ENCODE data around the gene SMTNL1. TPM values are rescaled to one million over a fixed set of nuclear protein-coding genes. Genes with fewer than 3 reads are reported as not detected.

Gene SMTNL1
- total RNA-seq, 1 donor from 2014 or later: not detected

DNA sequence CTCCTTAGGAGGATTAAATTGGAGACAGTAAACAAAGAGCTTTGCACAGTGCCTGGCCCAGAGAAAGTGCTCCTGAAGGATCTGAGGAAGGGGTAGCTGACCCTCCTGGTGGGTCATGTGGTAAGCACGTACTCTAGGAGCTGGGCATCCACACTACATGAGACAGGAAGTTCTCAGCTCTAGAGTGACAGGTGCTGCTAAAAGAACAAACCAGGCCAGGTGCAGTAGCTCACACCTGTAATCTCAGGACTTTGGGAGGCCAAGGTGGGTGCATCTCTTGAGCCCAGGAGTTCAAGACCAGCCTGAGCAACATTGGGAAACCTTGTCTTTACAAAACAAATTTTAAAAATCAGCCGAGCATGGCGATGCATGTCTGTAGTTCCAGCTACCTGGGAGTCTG is 35.0 kb upstream of the SMTNL1 start:
- Mint-ChIP-seq H3K9me3 (ENCODE audit: low read depth) (no peaks in the 10 kb centered on the region), H3K36me3 (ENCODE audit: low read depth) (no peaks in the 10 kb centered on the region), H3K4me1 (ENCODE audit: low read depth) (peaks cover 11% of the 10 kb centered on the region), H3K4me3 (ENCODE audit: unreplicated experiment) (no peak overlapping the region), H3K27ac (ENCODE audit: unreplicated experiment) (no peak overlapping the region), H3K27me3 (ENCODE audit: low read depth) (no peaks in the 10 kb centered on the region)
- DNase-seq (ENCODE audit: low spot score): no peak
- TF ChIP-seq, protein P1, sequence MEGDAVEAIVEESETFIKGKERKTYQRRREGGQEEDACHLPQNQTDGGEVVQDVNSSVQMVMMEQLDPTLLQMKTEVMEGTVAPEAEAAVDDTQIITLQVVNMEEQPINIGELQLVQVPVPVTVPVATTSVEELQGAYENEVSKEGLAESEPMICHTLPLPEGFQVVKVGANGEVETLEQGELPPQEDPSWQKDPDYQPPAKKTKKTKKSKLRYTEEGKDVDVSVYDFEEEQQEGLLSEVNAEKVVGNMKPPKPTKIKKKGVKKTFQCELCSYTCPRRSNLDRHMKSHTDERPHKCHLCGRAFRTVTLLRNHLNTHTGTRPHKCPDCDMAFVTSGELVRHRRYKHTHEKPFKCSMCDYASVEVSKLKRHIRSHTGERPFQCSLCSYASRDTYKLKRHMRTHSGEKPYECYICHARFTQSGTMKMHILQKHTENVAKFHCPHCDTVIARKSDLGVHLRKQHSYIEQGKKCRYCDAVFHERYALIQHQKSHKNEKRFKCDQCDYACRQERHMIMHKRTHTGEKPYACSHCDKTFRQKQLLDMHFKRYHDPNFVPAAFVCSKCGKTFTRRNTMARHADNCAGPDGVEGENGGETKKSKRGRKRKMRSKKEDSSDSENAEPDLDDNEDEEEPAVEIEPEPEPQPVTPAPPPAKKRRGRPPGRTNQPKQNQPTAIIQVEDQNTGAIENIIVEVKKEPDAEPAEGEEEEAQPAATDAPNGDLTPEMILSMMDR (IDR thresholded peaks at IDR 0.05): no peak

DNA sequence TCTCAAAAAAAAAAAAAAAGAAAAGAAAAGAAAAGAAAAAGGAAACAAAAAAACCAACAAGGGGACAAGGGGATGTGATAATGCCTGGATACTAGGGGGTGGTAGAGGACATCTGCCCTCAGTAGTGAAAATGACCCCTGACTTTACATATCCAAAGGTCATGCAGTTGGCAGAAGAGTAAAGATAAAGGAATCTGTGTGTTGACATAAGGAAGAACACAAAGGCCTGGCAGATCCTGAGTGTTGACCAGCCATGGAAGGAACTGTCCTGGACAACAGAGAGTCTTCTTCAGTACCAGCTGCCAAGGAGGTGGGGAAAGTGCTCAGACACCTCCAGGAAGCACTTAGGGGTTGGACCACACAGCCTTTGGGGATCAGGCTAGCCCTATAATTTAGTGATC is 34.5 kb upstream of the SMTNL1 start:
- no peak overlapping the region for H3K4me3 Mint-ChIP-seq (ENCODE audit: unreplicated experiment)
- DNase-seq (ENCODE audit: low spot score): no peak
- H3K27ac Mint-ChIP-seq (ENCODE audit: unreplicated experiment): no peak overlapping the region
- H3K27me3 Mint-ChIP-seq (ENCODE audit: low read depth): no peaks in the 10 kb centered on the region
- peaks cover 11% of the 10 kb centered on the region for H3K4me1 Mint-ChIP-seq (ENCODE audit: low read depth)
- no peaks in the 10 kb centered on the region for H3K9me3 Mint-ChIP-seq (ENCODE audit: low read depth)
- no peaks in the 10 kb centered on the region for H3K36me3 Mint-ChIP-seq (ENCODE audit: low read depth)
- TF ChIP-seq, protein P1 (IDR thresholded peaks at IDR 0.05): no peak

- Mint-ChIP-seq H3K9me3 (ENCODE audit: low read depth) (no peaks in the 10 kb centered on the region), H3K36me3 (ENCODE audit: low read depth) (no peaks in the 10 kb centered on the region), H3K4me1 (ENCODE audit: low read depth) (peaks cover 11% of the 10 kb centered on the region), H3K4me3 (ENCODE audit: unreplicated experiment) (no peak overlapping the region), H3K27me3 (ENCODE audit: low read depth) (no peaks in the 10 kb centered on the region), H3K27ac (ENCODE audit: unreplicated experiment) (no peak overlapping the region)
- no peak for DNase-seq (ENCODE audit: low spot score)
- TF ChIP-seq, protein P1 (IDR thresholded peaks at IDR 0.05): no peak
Measured at GRCh38 chr11:57504511-57504910, 32.9 kb upstream of the SMTNL1 start.

DNA sequence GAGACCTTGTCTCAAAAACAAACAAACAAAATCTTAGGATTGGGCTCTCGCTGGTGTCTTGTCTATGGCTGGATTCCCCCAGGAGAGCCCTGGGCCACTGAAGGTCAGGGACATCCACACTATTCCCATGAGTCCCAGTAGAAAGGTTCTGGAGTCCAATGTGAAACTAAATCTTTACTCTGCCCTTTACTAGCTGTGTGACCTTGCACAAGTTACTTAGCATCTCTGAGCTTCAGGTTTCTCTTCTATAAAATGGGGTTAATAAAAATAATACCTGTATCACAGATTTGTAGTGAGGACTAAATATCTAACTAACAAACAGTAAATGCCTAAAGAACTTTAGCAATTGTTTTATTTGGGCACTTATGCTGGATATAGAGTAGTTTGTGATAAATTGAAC is 30.9 kb upstream of the SMTNL1 start:
- no peak for DNase-seq (ENCODE audit: low spot score)
- no peaks in the 10 kb centered on the region for H3K36me3 Mint-ChIP-seq (ENCODE audit: low read depth)
- TF ChIP-seq, protein P1 (IDR thresholded peaks at IDR 0.05): no peak
- H3K27me3 Mint-ChIP-seq (ENCODE audit: low read depth): no peaks in the 10 kb centered on the region
- H3K4me1 Mint-ChIP-seq (ENCODE audit: low read depth): no peaks in the 10 kb centered on the region
- no peak overlapping the region for H3K27ac Mint-ChIP-seq (ENCODE audit: unreplicated experiment)
- H3K9me3 Mint-ChIP-seq (ENCODE audit: low read depth): no peaks in the 10 kb centered on the region
- H3K4me3 Mint-ChIP-seq (ENCODE audit: unreplicated experiment): no peak overlapping the region

- Mint-ChIP-seq H3K4me3 (ENCODE audit: unreplicated experiment) (no peak overlapping the region), H3K4me1 (ENCODE audit: low read depth) (peaks cover 6% of the 10 kb centered on the region), H3K9me3 (ENCODE audit: low read depth) (no peaks in the 10 kb centered on the region), H3K27ac (ENCODE audit: unreplicated experiment) (no peak overlapping the region), H3K36me3 (ENCODE audit: low read depth) (no peaks in the 10 kb centered on the region), H3K27me3 (ENCODE audit: low read depth) (no peaks in the 10 kb centered on the region)
- no peak for DNase-seq (ENCODE audit: low spot score)
- TF ChIP-seq, protein P1 (IDR thresholded peaks at IDR 0.05): no peak
Measured at GRCh38 chr11:57508341-57509170, 28.8 kb upstream of the SMTNL1 start.

Data from chondrocyte (in vitro differentiated cells).